Smooth muscle cell of the umbilical artery (primary cell): Measurements from ENCODE around the gene DHX36. TPM values are rescaled to one million over a fixed set of nuclear protein-coding genes. Genes with fewer than 3 reads are reported as not detected.

Experiments used
- total RNA-seq: library from RNA; depleted of rRNA; stranded (reverse); fragments of >200 nt; gene quantifications from 2 replicates; pipeline ENCODE4 v1.2.3, GENCODE V29; 2014

Gene DHX36, protein sequence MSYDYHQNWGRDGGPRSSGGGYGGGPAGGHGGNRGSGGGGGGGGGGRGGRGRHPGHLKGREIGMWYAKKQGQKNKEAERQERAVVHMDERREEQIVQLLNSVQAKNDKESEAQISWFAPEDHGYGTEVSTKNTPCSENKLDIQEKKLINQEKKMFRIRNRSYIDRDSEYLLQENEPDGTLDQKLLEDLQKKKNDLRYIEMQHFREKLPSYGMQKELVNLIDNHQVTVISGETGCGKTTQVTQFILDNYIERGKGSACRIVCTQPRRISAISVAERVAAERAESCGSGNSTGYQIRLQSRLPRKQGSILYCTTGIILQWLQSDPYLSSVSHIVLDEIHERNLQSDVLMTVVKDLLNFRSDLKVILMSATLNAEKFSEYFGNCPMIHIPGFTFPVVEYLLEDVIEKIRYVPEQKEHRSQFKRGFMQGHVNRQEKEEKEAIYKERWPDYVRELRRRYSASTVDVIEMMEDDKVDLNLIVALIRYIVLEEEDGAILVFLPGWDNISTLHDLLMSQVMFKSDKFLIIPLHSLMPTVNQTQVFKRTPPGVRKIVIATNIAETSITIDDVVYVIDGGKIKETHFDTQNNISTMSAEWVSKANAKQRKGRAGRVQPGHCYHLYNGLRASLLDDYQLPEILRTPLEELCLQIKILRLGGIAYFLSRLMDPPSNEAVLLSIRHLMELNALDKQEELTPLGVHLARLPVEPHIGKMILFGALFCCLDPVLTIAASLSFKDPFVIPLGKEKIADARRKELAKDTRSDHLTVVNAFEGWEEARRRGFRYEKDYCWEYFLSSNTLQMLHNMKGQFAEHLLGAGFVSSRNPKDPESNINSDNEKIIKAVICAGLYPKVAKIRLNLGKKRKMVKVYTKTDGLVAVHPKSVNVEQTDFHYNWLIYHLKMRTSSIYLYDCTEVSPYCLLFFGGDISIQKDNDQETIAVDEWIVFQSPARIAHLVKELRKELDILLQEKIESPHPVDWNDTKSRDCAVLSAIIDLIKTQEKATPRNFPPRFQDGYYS
- 45.1 and 62.8 TPM in 2 replicates for total RNA-seq

GRCh38 chr3:154323891-154324738 lies at the start of gene DHX36:
DHX36 (minus strand) TSS chr3:154324487; CDS start chr3:154324416, 71 bp downstream.

Other genes starting within 250 kb of the DHX36 start
- gene ARHGEF26, start 203.1 kb downstream of the DHX36 start, total RNA-seq, result 2.1 and 3.6 TPM in 2 replicates
- not detected in 2 replicates for gene GPR149, start 105.7 kb upstream of the DHX36 start, total RNA-seq